Caki2 (cell line): ENCODE results near the gene PRKCB. TPM values are rescaled to one million over a fixed set of nuclear protein-coding genes. Genes with fewer than 3 reads are reported as not detected.

Source experiments
- DNase-seq: peaks from one replicate; pipeline ENCODE4 v3.0.0-alpha.2; 2015; ENCODE audit warnings: low read depth
- in situ Hi-C: cut with HindIII; loops from 2 replicates; pipeline ENCODE4 v1.10.0; 2016; ENCODE audit warnings: low sequenced_read_pairs, low pct_unique_long_range_greater_than_20kb, mixed read lengths
- total RNA-seq: library from RNA; depleted of rRNA; stranded (reverse); fragments of >200 nt; shearing (Covaris generic); gene quantifications from 2 replicates; pipeline ENCODE4 v1.2.3, GENCODE V29; 2014; ENCODE audit warnings: low replicate concordance

PRKCB gene
- total RNA-seq, 1 experiment from 2014 or later = not detected

- DNase-seq = no peak
- in situ Hi-C loops = no loop called here
These were observed 201.6 kb downstream of the PRKCB start for GRCh38 chr16:24037335-24037734.

GRCh38 chr16:24041834-24042631 is 206.2 kb downstream of the PRKCB start:
- DNase-seq = peak; percentile 53
- in situ Hi-C loops = no loop called here

GRCh38 chr16:24044467-24044866 is 208.7 kb downstream of the PRKCB start:
- DNase-seq = no peak
- in situ Hi-C loops = no loop called here

- in situ Hi-C loops = no loop called here
- no peak for DNase-seq
These were observed 209.9 kb downstream of the PRKCB start for GRCh38 chr16:24045641-24046040.

GRCh38 chr16:24046442-24046841 is 210.7 kb downstream of the PRKCB start:
- in situ Hi-C loops = no loop called here
- no peak for DNase-seq

- in situ Hi-C loops = no loop called here
- DNase-seq = no peak
These were observed 213.3 kb downstream of the PRKCB start for GRCh38 chr16:24049113-24049512.

GRCh38 chr16:24051125-24051524 is 215.3 kb downstream of the PRKCB start:
- in situ Hi-C loops = no loop called here

GRCh38 chr16:24052329-24053098 is 216.7 kb downstream of the PRKCB start:
- no peak for DNase-seq
- in situ Hi-C loops = no loop called here

More at GRCh38 chr16:24051125-24051524, 215.3 kb downstream of the PRKCB start:
- DNase-seq = no peak

- in situ Hi-C loops = no loop called here
- DNase-seq = no peak
These were observed 217.5 kb downstream of the PRKCB start for GRCh38 chr16:24053099-24053946.

GRCh38 chr16:24054741-24055491 is 219.1 kb downstream of the PRKCB start:
- DNase-seq = no peak
- in situ Hi-C loops = no loop called here

GRCh38 chr16:24062270-24062817 is 226.6 kb downstream of the PRKCB start:
- in situ Hi-C loops = no loop called here
- no peak for DNase-seq

- DNase-seq = no peak
- in situ Hi-C loops = no loop called here
These were observed 233.3 kb downstream of the PRKCB start for GRCh38 chr16:24069036-24069590.

- in situ Hi-C loops = no loop called here
- peak; percentile 37 for DNase-seq
These were observed 235.1 kb downstream of the PRKCB start for GRCh38 chr16:24070851-24071250.

GRCh38 chr16:24071666-24072360 is 236.0 kb downstream of the PRKCB start:
- no peak for DNase-seq
- in situ Hi-C loops = no loop called here

- DNase-seq = no peak
- in situ Hi-C loops = no loop called here
These were observed 237.5 kb downstream of the PRKCB start for GRCh38 chr16:24073321-24073720.

GRCh38 chr16:24074574-24074973 is 238.8 kb downstream of the PRKCB start:
- DNase-seq = no peak
- in situ Hi-C loops = no loop called here

- no peak for DNase-seq
- in situ Hi-C loops = no loop called here
These were observed 239.5 kb downstream of the PRKCB start for GRCh38 chr16:24075302-24075701.
